H1 (cell line): Measurements from ENCODE around the gene NFE2L2. TPM values are rescaled to one million over a fixed set of nuclear protein-coding genes. Genes with fewer than 3 reads are reported as not detected.
"Not testable (repeated sequence)": the region's sequence is repeated elsewhere in the genome, so short reads cannot be mapped to it uniquely, and the experiment has no call there.

Experiments used
- CTCF ChIA-PET: fragments of 300-600 bp; sonication (Branson Sonifier 250); formaldehyde crosslinking; loops from one replicate; lab custom pipeline; 2021; ENCODE audit not compliant: partially characterized antibody; lab: Charles Lee
- POLR2A ChIA-PET: fragments of 300-600 bp; sonication (Branson Sonifier 250); formaldehyde crosslinking; loops from one replicate; lab custom pipeline; 2021; ENCODE audit warnings: inconsistent platforms; ENCODE audit not compliant: partially characterized antibody; lab: Charles Lee
- DNase-seq, 2 experiments: peaks; one replicate each; pipeline versions ENCODE4 v3.0.0 to v3.0.0-alpha.2; 2010 to 2022; ENCODE audit warnings: low spot score in 2 of 2, low read depth in 1 of 2, mixed read lengths in 1 of 2
- FAIRE-seq: peaks from 2 replicates; lab custom pipeline; 2011; peaks lifted over from hg19 to GRCh38; lab: Jason Lieb, UNC
- H2AFZ ChIP-seq: 2 replicates; pipeline ENCODE4 v1.8.1; 2012; ENCODE audit warnings: low read length, inconsistent platforms
- H2AK5ac ChIP-seq: 2 replicates; pipeline ENCODE4 v1.6.1; 2013; ENCODE audit warnings: low read depth, low read length
- H2BK120ac ChIP-seq: replicated peaks from 2 replicates; pipeline ENCODE3; 2013; ENCODE audit warnings: low read depth, low read length, inconsistent platforms
- H2BK12ac ChIP-seq: 2 replicates; pipeline ENCODE4 v1.6.1; 2013; ENCODE audit warnings: low read depth, low read length
- H2BK15ac ChIP-seq: 2 replicates; pipeline ENCODE4 v1.6.1; 2013; ENCODE audit warnings: low read length
- H2BK20ac ChIP-seq: 2 replicates; pipeline ENCODE4 v1.6.1; 2013; ENCODE audit warnings: low read length
- H2BK5ac ChIP-seq: 2 replicates; pipeline ENCODE4 v1.6.1; 2013; ENCODE audit warnings: low read depth, low read length
- H3K14ac ChIP-seq: 2 replicates; pipeline ENCODE4 v1.6.1; 2013; ENCODE audit warnings: inconsistent platforms; ENCODE audit not compliant: insufficient read length
- H3K18ac ChIP-seq: 2 replicates; pipeline ENCODE4 v1.6.1; 2013; ENCODE audit warnings: low read length; ENCODE audit errors: extremely low read depth
- H3K23ac ChIP-seq: 2 replicates; pipeline ENCODE4 v1.6.1; 2013; ENCODE audit warnings: inconsistent platforms; ENCODE audit not compliant: insufficient read length
- H3K23me2 ChIP-seq: 2 replicates; pipeline ENCODE4 v1.6.1; 2013; ENCODE audit warnings: low read depth, low read length
- H3K27ac ChIP-seq: 2 replicates; pipeline ENCODE4 v1.6.1; 2011; ENCODE audit warnings: low read depth, low read length, inconsistent platforms
- H3K27me3 ChIP-seq, 4 experiments: replicated peaks in 1 of 4; 1 replicate in 1 of 4; 2 replicates in 3 of 4; pipeline versions ENCODE4 v1.6.1 to v1.8.1; 2011 to 2013; ENCODE audit warnings: low read length in 3 of 4, mild to moderate bottlenecking in 3 of 4, inconsistent platforms in 2 of 4, mixed read lengths in 2 of 4, moderate library complexity in 1 of 4; ENCODE audit not compliant: control insufficient read depth in 3 of 4, insufficient read depth in 3 of 4; ENCODE audit errors: extremely low read depth in 1 of 4
- H3K36me3 ChIP-seq, 4 experiments: 2 replicates each; pipeline versions ENCODE4 v1.6.1 to v1.8.1; 2011 to 2013; ENCODE audit warnings: mild to moderate bottlenecking in 4 of 4, low read length in 3 of 4, moderate library complexity in 2 of 4, control low read depth in 1 of 4, inconsistent platforms in 1 of 4; ENCODE audit not compliant: insufficient read depth in 4 of 4, control insufficient read depth in 2 of 4
- H3K4ac ChIP-seq: replicated peaks from 2 replicates; pipeline ENCODE3; 2013; ENCODE audit warnings: low read length, low read depth, mixed read lengths, inconsistent platforms; ENCODE audit not compliant: insufficient read length
- H3K4me1 ChIP-seq, 4 experiments: replicated peaks in 1 of 4; 1 replicate in 1 of 4; 2 replicates in 3 of 4; pipeline versions ENCODE4 v1.6.1 to v1.8.1; 2011 to 2013; ENCODE audit warnings: low read length in 3 of 4, inconsistent platforms in 2 of 4, mixed read lengths in 1 of 4; ENCODE audit not compliant: insufficient read depth in 4 of 4, control insufficient read depth in 3 of 4
- H3K4me2 ChIP-seq, 2 experiments: 2 replicates each; pipeline versions ENCODE4 v1.6.1 to v1.8.1; 2011 to 2013; ENCODE audit warnings: low read depth in 2 of 2, low read length in 2 of 2, control low read depth in 1 of 2, inconsistent platforms in 1 of 2, mild to moderate bottlenecking in 1 of 2; ENCODE audit not compliant: insufficient read depth in 1 of 2
- H3K4me3 ChIP-seq, 4 experiments: fragments of 200-600, 300-600 bp in 1 of 4; sonication (generic), shearing (Covaris generic), sonication (Bioruptor Twin) in 1 of 4; 2 replicates each; pipeline versions ENCODE4 v1.5.1 to v1.8.1; 2011 to 2016; ENCODE audit warnings: low read length in 4 of 4, low read depth in 3 of 4, control low read depth in 2 of 4, inconsistent platforms in 2 of 4, mild to moderate bottlenecking in 2 of 4, mixed read lengths in 1 of 4, moderate library complexity in 1 of 4; ENCODE audit not compliant: insufficient read depth in 2 of 4; ENCODE audit errors: extremely low read depth in 1 of 4
- H3K56ac ChIP-seq: replicated peaks from 2 replicates; pipeline ENCODE3; 2013; ENCODE audit warnings: low read depth, mild to moderate bottlenecking, mixed read lengths, low read length, inconsistent platforms; ENCODE audit not compliant: insufficient read length
- H3K79me1 ChIP-seq: 2 replicates; pipeline ENCODE4 v1.6.1; 2013; ENCODE audit warnings: low read depth, low read length, control low read depth
- H3K79me2 ChIP-seq, 2 experiments: 2 replicates each; pipeline versions ENCODE4 v1.6.1 to v1.8.1; 2012 to 2013; ENCODE audit warnings: low read length in 2 of 2, mild to moderate bottlenecking in 2 of 2, inconsistent platforms in 1 of 2; ENCODE audit not compliant: insufficient read depth in 2 of 2, control insufficient read depth in 1 of 2
- H3K9ac ChIP-seq, 4 experiments: replicated peaks in 1 of 4; 1 replicate in 1 of 4; 2 replicates in 3 of 4; pipeline versions ENCODE4 v1.6.1 to v1.8.1; 2011 to 2013; ENCODE audit warnings: low read depth in 3 of 4, low read length in 3 of 4, control low read depth in 2 of 4, mild to moderate bottlenecking in 2 of 4, moderate library complexity in 2 of 4, inconsistent platforms in 1 of 4; ENCODE audit errors: extremely low read depth in 1 of 4
- H3K9me3 ChIP-seq, 2 experiments: 2 replicates each; pipeline versions ENCODE4 v1.6.1 to v1.8.1; 2012 to 2013; ENCODE audit warnings: mild to moderate bottlenecking in 2 of 2, moderate library complexity in 2 of 2, control low read depth in 1 of 2, inconsistent platforms in 1 of 2, low read depth in 1 of 2, low read length in 1 of 2, mixed read lengths in 1 of 2; ENCODE audit not compliant: insufficient read depth in 2 of 2
- H4K20me1 ChIP-seq, 2 experiments: replicated peaks in 1 of 2; 2 replicates each; pipeline versions ENCODE3 to v1.8.1; 2011 to 2013; ENCODE audit warnings: inconsistent platforms in 2 of 2, low read length in 2 of 2, mild to moderate bottlenecking in 1 of 2; ENCODE audit not compliant: insufficient read depth in 2 of 2, control insufficient read depth in 1 of 2
- H4K5ac ChIP-seq: 2 replicates; pipeline ENCODE4 v1.6.1; 2013; ENCODE audit warnings: low read length, low read depth, mixed read lengths, inconsistent platforms; ENCODE audit not compliant: insufficient read length
- H4K8ac ChIP-seq: 2 replicates; pipeline ENCODE4 v1.8.0; 2013; ENCODE audit warnings: mild to moderate bottlenecking, moderate library complexity, low read length, inconsistent platforms; ENCODE audit not compliant: insufficient read depth; ENCODE audit errors: extremely low read depth
- H4K91ac ChIP-seq: replicated peaks from 2 replicates; pipeline ENCODE3; 2013; ENCODE audit warnings: low read length, mixed read lengths, inconsistent platforms; ENCODE audit not compliant: insufficient read length
- CHD1 ChIP-seq: IDR thresholded peaks from 2 replicates; pipeline ENCODE4 v1.6.1; 2012; ENCODE audit warnings: low read depth, low read length, improper control_type of control experiment
- FOSL1 ChIP-seq: IDR thresholded peaks from 2 replicates; pipeline ENCODE4 v1.6.1; 2011; ENCODE audit warnings: mild to moderate bottlenecking, low read depth, low read length, moderate library complexity; ENCODE audit not compliant: insufficient read depth
- JUND ChIP-seq: IDR thresholded peaks from 2 replicates; pipeline ENCODE4 v1.6.1; 2011; ENCODE audit warnings: mild to moderate bottlenecking, improper control_type of control experiment, low read length
- KDM5A ChIP-seq: fragments of 200-600 bp; IDR thresholded peaks from 2 replicates; pipeline ENCODE4 v1.7.1; 2012; ENCODE audit warnings: mild to moderate bottlenecking, low read length, inconsistent platforms, mixed read lengths
- SIN3A ChIP-seq, 2 experiments: IDR thresholded peaks in 1 of 2; conservative IDR thresholded peaks in 1 of 2; 2 replicates each; pipeline ENCODE4 v1.6.1; 2011 to 2012; ENCODE audit warnings: low read length in 2 of 2, improper control_type of control experiment in 1 of 2, low read depth in 1 of 2, mild to moderate bottlenecking in 1 of 2
- SP2 ChIP-seq: IDR thresholded peaks from 2 replicates; pipeline ENCODE4 v1.6.1; 2012; ENCODE audit warnings: mild to moderate bottlenecking, low read length, inconsistent platforms
- SRF ChIP-seq: IDR thresholded peaks from 2 replicates; pipeline ENCODE4 v1.6.1; 2011; ENCODE audit warnings: mild to moderate bottlenecking, low read depth, low read length, moderate library complexity
- TBP ChIP-seq: IDR thresholded peaks from 2 replicates; pipeline ENCODE4 v1.6.1; 2011; ENCODE audit warnings: low read depth, low read length, improper control_type of control experiment
- WGBS, 2 experiments: shearing (Covaris generic) in 1 of 2; methylation state at CpG; one replicate each; pipeline versions ENCODE4 v1.1.6 to v1.1.7; 2013 to 2015; ENCODE audit warnings: low lambda C conversion rate in 2 of 2, mixed read lengths in 2 of 2, inconsistent platforms in 1 of 2, low coverage in 1 of 2, missing lambda C conversion rate in 1 of 2; ENCODE audit not compliant: insufficient replicate concordance in 2 of 2, insufficient coverage in 1 of 2, insufficient read length in 1 of 2; ENCODE audit errors: extremely low coverage in 1 of 2, missing lambda C conversion rate in 1 of 2; 5-methylcytosine and 5-hydroxymethylcytosine counted together
- polyA plus RNA-seq, 7 experiments: library from polyadenylated mRNA; depleted of rRNA in 3 of 7; stranded (reverse) in 5 of 7; unstranded in 2 of 7; fragments of >200 nt in 5 of 7; fragments of 200-250 nt in 2 of 7; gene quantifications; 1 replicate in 5 of 7; 2 replicates in 1 of 7; 4 replicates in 1 of 7; pipeline versions ENCODE4 v1.2.1 to v1.2.3, GENCODE V29; 2011 to 2013; ENCODE audit warnings: missing spikeins in 2 of 7, mixed read lengths in 2 of 7
- total RNA-seq: library from RNA; stranded (reverse); fragmentation: NEBNext Ultra II Directional; extraction: Animal tissue kit (Norgen Biotek cat#: 25700); gene quantifications from 2 replicates; pipeline ENCODE4 v1.2.1, GENCODE V29; 2021

NFE2L2 gene
- total and polyA plus RNA-seq, 2 of the 8 experiments (the other 6 are each of a cell fraction or from before 2014, with no cell fraction given) = 33.2 to 34.5 TPM

DNA sequence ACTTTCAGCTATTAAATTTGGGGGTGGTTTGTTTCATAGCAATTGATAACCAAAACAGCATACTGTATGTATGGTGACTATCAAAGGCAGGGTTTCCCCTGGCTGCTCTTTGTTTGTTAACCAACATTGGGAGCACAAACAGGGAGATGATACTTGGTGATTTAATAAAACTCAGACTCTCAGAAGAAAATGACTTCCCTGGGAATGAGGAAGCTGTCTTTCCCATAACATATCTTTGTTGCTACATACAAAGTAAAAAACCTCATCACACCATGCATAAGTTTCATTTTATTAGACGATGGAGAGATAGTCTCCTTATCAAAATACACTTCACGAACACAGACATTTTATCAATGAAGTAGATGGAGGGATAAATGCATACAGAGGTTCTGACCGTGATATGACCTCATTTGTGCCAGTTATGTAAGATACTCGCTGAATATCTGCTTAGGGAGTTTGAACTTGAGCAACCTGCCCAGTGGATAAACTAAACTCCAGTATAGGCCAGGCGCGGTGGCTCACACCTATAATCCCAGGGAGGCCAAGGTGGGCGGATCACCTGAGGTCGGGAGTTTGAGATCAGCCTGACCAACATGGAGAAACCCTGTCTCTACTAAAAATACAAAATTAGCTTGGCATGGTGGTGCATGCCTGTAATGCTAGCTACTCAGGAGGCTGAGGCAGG lies 3.8 kb upstream of the NFE2L2 start (continued):
- TF ChIP-seq KDM5A (no peak), SIN3A (conservative IDR thresholded peaks at IDR 0.05 in 1 of 2, IDR thresholded peaks at IDR 0.05 in 1 of 2; ENCODE audit: low read depth in 1 of 2, low read length in 2 of 2) (no peak), CHD1 (no peak), FOSL1 (no peak), SP2 (no peak), SRF (no peak), JUND (no peak), TBP (no peak)
- TF ChIP-seq, all 59 proteins: peak for 0

DNA sequence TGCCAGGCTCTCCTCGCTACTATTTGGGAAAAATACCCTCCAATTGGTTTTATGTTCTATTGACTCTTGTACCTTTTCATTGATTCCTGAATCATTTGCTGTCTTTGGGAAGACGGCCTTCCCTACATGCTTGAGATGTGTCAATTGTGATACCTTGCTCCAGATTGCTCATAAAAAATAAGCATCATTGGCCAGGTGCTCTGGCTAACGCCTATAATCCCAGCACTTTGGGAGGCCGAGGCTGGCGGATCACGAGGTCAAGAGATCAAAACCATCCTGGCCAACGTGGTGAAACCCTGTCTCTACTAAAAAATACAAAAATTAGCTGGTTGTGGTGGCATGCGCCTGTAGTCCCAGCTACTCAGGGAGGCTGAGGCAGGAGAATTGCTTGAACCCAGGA lies 2.4 kb upstream of the NFE2L2 start:
- not testable (repeated sequence) for H3K4me1 ChIP-seq, H3K27ac ChIP-seq, H4K20me1 ChIP-seq, H3K14ac ChIP-seq, H3K9me3 ChIP-seq, H3K36me3 ChIP-seq, H3K9ac ChIP-seq, H3K27me3 ChIP-seq, H4K5ac ChIP-seq, H3K4me2 ChIP-seq, H2BK20ac ChIP-seq, H2BK15ac ChIP-seq, H4K8ac ChIP-seq, FAIRE-seq, H2BK5ac ChIP-seq, H3K4me3 ChIP-seq, DNase-seq, H2BK12ac ChIP-seq, H2BK120ac ChIP-seq, H3K56ac ChIP-seq, H3K4ac ChIP-seq, H4K91ac ChIP-seq, H3K23me2 ChIP-seq, H3K79me1 ChIP-seq, H3K23ac ChIP-seq, H3K18ac ChIP-seq, H2AK5ac ChIP-seq
- WGBS, 2 experiments = 94% methylated on average over 8 of the region's 8 CpGs; no CpG with 5 or more reads in 1 of the 2 experiments
- Histone ChIP-seq H2AFZ (0 out of 2 replicates have a peak overlapping the region, but pooled peaks have one; percentile 1), H3K79me2 (peaks cover 0 to 14% of the 10 kb centered on the region in 2 experiments; a peak in 2 of 4 replicates)
- CTCF ChIA-PET = interaction anchor here (1.2 to 2.4 kb wide), 5 partner anchors 12 to 72 kb away, joined by 3 to 9 read pairs (median 3); no protein-coding TSS in a partner anchor
- POLR2A ChIA-PET = interaction anchor here (0.8 to 5.4 kb wide), 5 partner anchors 16 to 52 kb away, joined by 3 to 74 read pairs (median 4); no protein-coding TSS in a partner anchor
